Ovary (tissue), 9 donors: Measurements from ENCODE around the gene CACNA1C. TPM values are rescaled to one million over a fixed set of nuclear protein-coding genes. Genes with fewer than 3 reads are reported as not detected.

Source experiments
- DNase-seq, 5 donors: peaks; one replicate each; pipeline ENCODE4 v3.0.0-alpha.2; 2019 to 2020
- H3K27ac ChIP-seq, 2 donors: fragments of 200-600 bp; one replicate each; pipeline versions ENCODE4 v1.5.1 to v1.8.0; 2019 to 2022
- H3K27me3 ChIP-seq: fragments of 200-600 bp; one replicate; pipeline ENCODE4 v1.8.0; 2022
- H3K36me3 ChIP-seq: fragments of 200-600 bp; sonication (generic); one replicate; pipeline ENCODE4 v1.5.1; 2019
- H3K4me1 ChIP-seq: one replicate; pipeline ENCODE4 v1.8.1; 2013; ENCODE audit warnings: mild to moderate bottlenecking, moderate library complexity; ENCODE audit not compliant: insufficient read depth
- H3K4me3 ChIP-seq: fragments of 200-600 bp; sonication (generic); one replicate; pipeline ENCODE4 v1.5.1; 2017
- H3K9me3 ChIP-seq, 2 donors: fragments of 200-600 bp in 1 of 2; sonication (generic) in 1 of 2; one replicate each; pipeline versions ENCODE4 v1.5.1 to v1.8.1; 2013 to 2019; ENCODE audit warnings: mild to moderate bottlenecking in 1 of 2, moderate library complexity in 1 of 2
- EP300 ChIP-seq: sonication (generic); formaldehyde crosslinking; IDR thresholded peaks from one replicate; pipeline ENCODE4 v1.6.1; 2017; ENCODE audit warnings: antibody characterized with exemption
- POLR2A ChIP-seq: fragments of 450-650 bp; IDR thresholded peaks from one replicate; pipeline ENCODE4 v1.6.1; 2017; ENCODE audit warnings: antibody characterized with exemption, mild to moderate bottlenecking, moderate library complexity
- WGBS, 3 donors: extraction: QIAGEN DNeasy Blood & Tissue Kit in 1 of 3; methylation state at CpG; one replicate each; pipeline versions ENCODE4 v1.1.5 to v1.1.7; 2013 to 2017; 5-methylcytosine and 5-hydroxymethylcytosine counted together
- intact Hi-C, 4 donors: fragments of 100-400 bp; cut with DNase I; formaldehyde crosslinking; loops; one replicate each; pipeline versions ENCODE4 v1.11.0 to v1.15.1; 2022 to 2023
- polyA plus RNA-seq, 2 donors: library from polyadenylated mRNA; stranded (reverse); fragments of 200-250 nt in 1 of 2; fragments of 350-450 nt in 1 of 2; fragmentation: Illumina TruSeq in 1 of 2; extraction: RNeasy Lipid Tissue Mini Kit (QIAGEN cat#74804) in 1 of 2; gene quantifications; one replicate each; pipeline ENCODE4 v1.2.3, GENCODE V29; 2013 to 2014
- total RNA-seq, 7 donors: library from RNA; depleted of rRNA in 2 of 7; stranded (reverse); fragments of >200 nt in 2 of 7; fragmentation: NEBNext Ultra II Directional in 3 of 7; extraction: Animal tissue kit (Norgen Biotek cat#: 25700) in 3 of 7; gene quantifications; one replicate each; pipeline versions ENCODE4 v1.1.0 to v1.2.4, GENCODE V29; 2016 to 2023
- TF ChIP-seq, protein P1 (sequence below), 3 donors: fragments of 450-650 bp in 2 of 3; fragments of 200-600 bp in 1 of 3; IDR thresholded peaks; one replicate each; pipeline versions ENCODE4 v1.5.1 to v1.8.0; 2016 to 2022; ENCODE audit warnings: antibody characterized with exemption in 3 of 3, mild to moderate bottlenecking in 1 of 3
- donor health status: DM: no; HTN: no; CAD: no; lungs with moderate emphysema.
- donor health status: DM: no; HTN: no; CAD: no.
- donor health status: Bipolar disorder and iron deficiency.
- donor health status: DM: yes; HTN: yes; CAD: no.
- donor health status: DM: no; HTN: no; CAD: no.
- donor health status: DM: yes; HTN: yes; CAD: no.

CACNA1C gene
- total and polyA plus RNA-seq, 9 donors = 2.2 to 8.3 (median 3.7) TPM

DNA sequence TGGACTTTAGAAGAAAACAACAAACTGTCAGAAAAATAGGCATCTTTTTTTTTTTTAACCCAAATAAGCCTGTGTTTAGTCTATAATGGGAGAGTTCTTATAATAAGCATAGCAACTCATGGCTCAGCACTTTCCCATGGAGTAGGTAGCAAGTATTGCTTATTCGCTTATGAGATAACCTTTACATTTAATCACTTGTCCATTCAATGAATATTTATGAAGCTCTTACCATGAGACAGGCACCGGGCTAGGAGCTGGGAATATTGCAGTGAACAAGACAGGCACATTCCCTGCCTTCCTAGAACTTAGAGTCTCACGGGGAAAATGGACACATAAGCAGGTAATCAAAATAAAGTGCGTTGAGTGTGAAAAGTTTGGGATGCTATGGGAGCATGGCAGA lies 38.6 kb upstream of the CACNA1C start:
- Histone ChIP-seq H3K27me3 (no peaks in the 10 kb centered on the region), H3K4me1 (peaks cover 7% of the 10 kb centered on the region), H3K27ac (peak overlapping the region in 1 of 2 donors; percentile 32), H3K4me3 (no peak overlapping the region), H3K9me3 (no peaks in the 10 kb centered on the region), H3K36me3 (no peaks in the 10 kb centered on the region)
- WGBS, 3 donors = 37 to 44% (median 41%) methylated on average over 4 of the region's 4 CpGs
- intact Hi-C loops = no loop called here
- TF ChIP-seq POLR2A (no peak), EP300 (no peak)
- TF ChIP-seq, protein P1, sequence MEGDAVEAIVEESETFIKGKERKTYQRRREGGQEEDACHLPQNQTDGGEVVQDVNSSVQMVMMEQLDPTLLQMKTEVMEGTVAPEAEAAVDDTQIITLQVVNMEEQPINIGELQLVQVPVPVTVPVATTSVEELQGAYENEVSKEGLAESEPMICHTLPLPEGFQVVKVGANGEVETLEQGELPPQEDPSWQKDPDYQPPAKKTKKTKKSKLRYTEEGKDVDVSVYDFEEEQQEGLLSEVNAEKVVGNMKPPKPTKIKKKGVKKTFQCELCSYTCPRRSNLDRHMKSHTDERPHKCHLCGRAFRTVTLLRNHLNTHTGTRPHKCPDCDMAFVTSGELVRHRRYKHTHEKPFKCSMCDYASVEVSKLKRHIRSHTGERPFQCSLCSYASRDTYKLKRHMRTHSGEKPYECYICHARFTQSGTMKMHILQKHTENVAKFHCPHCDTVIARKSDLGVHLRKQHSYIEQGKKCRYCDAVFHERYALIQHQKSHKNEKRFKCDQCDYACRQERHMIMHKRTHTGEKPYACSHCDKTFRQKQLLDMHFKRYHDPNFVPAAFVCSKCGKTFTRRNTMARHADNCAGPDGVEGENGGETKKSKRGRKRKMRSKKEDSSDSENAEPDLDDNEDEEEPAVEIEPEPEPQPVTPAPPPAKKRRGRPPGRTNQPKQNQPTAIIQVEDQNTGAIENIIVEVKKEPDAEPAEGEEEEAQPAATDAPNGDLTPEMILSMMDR (IDR thresholded peaks at IDR 0.05) = no peak
- DNase-seq = no peak

GRCh38 chr12:2016862-2017545 lies 35.8 kb upstream of the CACNA1C start:
- TF ChIP-seq POLR2A = no peak

DNA sequence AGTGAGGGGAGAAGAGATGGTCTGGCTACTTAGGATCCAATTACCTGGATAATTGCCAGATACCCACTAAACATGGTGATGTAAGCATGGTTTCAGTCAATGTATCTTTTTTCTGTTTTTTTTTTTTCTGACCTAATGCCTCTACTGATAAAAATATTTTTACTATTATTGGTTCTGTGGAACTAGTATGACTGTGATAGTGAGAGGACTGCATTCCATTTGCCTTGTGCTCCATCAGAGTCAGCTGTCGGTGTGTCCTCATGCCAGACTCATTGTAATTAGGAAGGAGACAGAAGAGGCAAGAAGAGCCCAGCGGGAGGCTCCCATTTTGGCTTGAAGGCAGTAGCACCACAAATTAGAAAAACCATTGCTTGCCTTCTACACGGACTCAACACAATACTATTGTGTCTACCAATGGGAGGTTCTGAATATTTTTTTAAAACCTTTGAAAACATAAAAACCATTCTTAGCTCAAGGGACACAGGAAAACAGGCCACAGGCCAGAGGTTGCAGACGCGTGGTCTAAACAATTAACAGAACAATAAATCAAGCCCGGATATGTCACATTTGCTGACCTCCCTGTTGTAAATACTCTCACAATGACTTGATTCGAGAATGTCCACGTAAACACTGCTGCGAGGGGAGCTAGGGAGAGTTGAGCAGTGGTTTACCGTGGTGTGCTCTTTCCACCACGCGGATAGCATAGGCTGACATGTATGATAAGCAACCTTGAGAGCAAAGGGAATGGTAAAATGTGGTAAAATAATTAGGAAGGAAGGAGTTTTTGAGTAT lies 35.0 kb upstream of the CACNA1C start:
- Histone ChIP-seq H3K4me3 (no peak overlapping the region), H3K4me1 (peaks cover 7% of the 10 kb centered on the region), H3K9me3 (no peaks in the 10 kb centered on the region), H3K36me3 (no peaks in the 10 kb centered on the region), H3K27ac (no peak overlapping the region), H3K27me3 (no peaks in the 10 kb centered on the region)
- WGBS, 3 donors = 40 to 60% (median 54%) methylated on average over 12 of the region's 12 CpGs
- TF ChIP-seq POLR2A (no peak), EP300 (no peak)
- TF ChIP-seq, protein P1 (IDR thresholded peaks at IDR 0.05) = no peak
- intact Hi-C loops = no loop called here
- no peak for DNase-seq

More at GRCh38 chr12:2016862-2017545, 35.8 kb upstream of the CACNA1C start:
- no peak for DNase-seq
- Histone ChIP-seq H3K27me3 (no peaks in the 10 kb centered on the region), H3K27ac (no peak overlapping the region), H3K9me3 (no peaks in the 10 kb centered on the region), H3K4me3 (no peak overlapping the region), H3K4me1 (peaks cover 7% of the 10 kb centered on the region), H3K36me3 (no peaks in the 10 kb centered on the region)
- WGBS, 3 donors = 92 to 95% (median 94%) methylated on average over 9 of the region's 9 CpGs
- intact Hi-C loops = no loop called here

GRCh38 chr12:2018391-2018790 lies 34.4 kb upstream of the CACNA1C start:
- intact Hi-C loops = no loop called here
- no peak overlapping the region for H3K27ac ChIP-seq
- H3K27me3 ChIP-seq = no peaks in the 10 kb centered on the region

More at GRCh38 chr12:2018391-2018790, 34.4 kb upstream of the CACNA1C start:
- Histone ChIP-seq H3K4me1 (peaks cover 7% of the 10 kb centered on the region), H3K36me3 (no peaks in the 10 kb centered on the region), H3K9me3 (no peaks in the 10 kb centered on the region), H3K4me3 (no peak overlapping the region)
- DNase-seq = peak in 1 of 5 donors; percentile 28
- 59 to 82% (median 72%) methylated on average over 7 of the region's 7 CpGs for WGBS, 3 donors
- TF ChIP-seq EP300 (no peak), POLR2A (no peak)
- TF ChIP-seq, protein P1 (IDR thresholded peaks at IDR 0.05) = no peak
